IPS-15b (cell line): ENCODE results near the gene MFNG.

Experiments used
- H3K27me3 ChIP-seq: one replicate; pipeline ENCODE4 v1.6.1; 2013; ENCODE audit warnings: low read length; ENCODE audit not compliant: control insufficient read depth, insufficient read depth
- H3K36me3 ChIP-seq: one replicate; pipeline ENCODE4 v1.6.1; 2013; ENCODE audit warnings: low read length; ENCODE audit not compliant: control insufficient read depth, insufficient read depth
- H3K4me1 ChIP-seq: one replicate; pipeline ENCODE4 v1.6.1; 2013; ENCODE audit warnings: mild to moderate bottlenecking, low read length; ENCODE audit not compliant: control insufficient read depth, insufficient read depth
- H3K4me3 ChIP-seq: one replicate; pipeline ENCODE4 v1.5.1; 2013; ENCODE audit warnings: low read depth, low read length
- H3K9ac ChIP-seq: one replicate; pipeline ENCODE4 v1.6.1; 2013; ENCODE audit warnings: low read depth, mild to moderate bottlenecking, low read length
- H3K9me3 ChIP-seq: one replicate; pipeline ENCODE4 v1.6.1; 2013; ENCODE audit warnings: mild to moderate bottlenecking, low read length; ENCODE audit not compliant: control insufficient read depth, insufficient read depth

Gene MFNG

GRCh38 chr22:37509059-37509860 is 23.1 kb upstream of the MFNG start:
- H3K27me3 ChIP-seq = no peaks in the 10 kb centered on the region
- peaks cover 6% of the 10 kb centered on the region for H3K36me3 ChIP-seq
- H3K9ac ChIP-seq = no peak overlapping the region
- H3K4me3 ChIP-seq = no peak overlapping the region
- H3K4me1 ChIP-seq = no peaks in the 10 kb centered on the region
- no peaks in the 10 kb centered on the region for H3K9me3 ChIP-seq

- Histone ChIP-seq H3K4me3 (no peak overlapping the region), H3K27me3 (no peaks in the 10 kb centered on the region), H3K9ac (no peak overlapping the region), H3K36me3 (peaks cover 9% of the 10 kb centered on the region), H3K4me1 (no peaks in the 10 kb centered on the region), H3K9me3 (no peaks in the 10 kb centered on the region)
These were observed 22.3 kb upstream of the MFNG start for GRCh38 chr22:37508431-37508992.

- H3K9ac ChIP-seq = no peak overlapping the region
- no peak overlapping the region for H3K4me3 ChIP-seq
- no peaks in the 10 kb centered on the region for H3K9me3 ChIP-seq
- no peaks in the 10 kb centered on the region for H3K4me1 ChIP-seq
- no peaks in the 10 kb centered on the region for H3K27me3 ChIP-seq
- peaks cover 9% of the 10 kb centered on the region for H3K36me3 ChIP-seq
These were observed 21.5 kb upstream of the MFNG start for GRCh38 chr22:37507731-37508130.

- Histone ChIP-seq H3K4me3 (no peak overlapping the region), H3K36me3 (peaks cover 9% of the 10 kb centered on the region)
These were observed 19.8 kb upstream of the MFNG start for GRCh38 chr22:37505989-37506388.

GRCh38 chr22:37505565-37505964 is 19.4 kb upstream of the MFNG start:
- peaks cover 8% of the 10 kb centered on the region for H3K4me1 ChIP-seq
- no peaks in the 10 kb centered on the region for H3K27me3 ChIP-seq
- no peak overlapping the region for H3K9ac ChIP-seq
- H3K9me3 ChIP-seq = no peaks in the 10 kb centered on the region
- no peak overlapping the region for H3K4me3 ChIP-seq
- peaks cover 9% of the 10 kb centered on the region for H3K36me3 ChIP-seq

More at GRCh38 chr22:37505989-37506388, 19.8 kb upstream of the MFNG start:
- Histone ChIP-seq H3K27me3 (no peaks in the 10 kb centered on the region), H3K9ac (no peak overlapping the region), H3K9me3 (no peaks in the 10 kb centered on the region), H3K4me1 (peaks cover 8% of the 10 kb centered on the region)

- Histone ChIP-seq H3K9ac (no peak overlapping the region), H3K4me1 (peaks cover 8% of the 10 kb centered on the region), H3K36me3 (peaks cover 9% of the 10 kb centered on the region), H3K9me3 (no peaks in the 10 kb centered on the region), H3K27me3 (no peaks in the 10 kb centered on the region), H3K4me3 (no peak overlapping the region)
These were observed 18.8 kb upstream of the MFNG start for GRCh38 chr22:37504964-37505363.

GRCh38 chr22:37503850-37504249 is 17.7 kb upstream of the MFNG start:
- Histone ChIP-seq H3K4me3 (no peak overlapping the region), H3K9me3 (no peaks in the 10 kb centered on the region), H3K9ac (no peak overlapping the region), H3K4me1 (peaks cover 8% of the 10 kb centered on the region), H3K27me3 (no peaks in the 10 kb centered on the region), H3K36me3 (peaks cover 9% of the 10 kb centered on the region)

GRCh38 chr22:37503183-37503683 is 17.0 kb upstream of the MFNG start:
- no peak overlapping the region for H3K9ac ChIP-seq
- peaks cover 9% of the 10 kb centered on the region for H3K36me3 ChIP-seq
- H3K4me1 ChIP-seq = peaks cover 8% of the 10 kb centered on the region
- H3K9me3 ChIP-seq = no peaks in the 10 kb centered on the region
- no peak overlapping the region for H3K4me3 ChIP-seq
- no peaks in the 10 kb centered on the region for H3K27me3 ChIP-seq

GRCh38 chr22:37502342-37503182 is 16.4 kb upstream of the MFNG start:
- no peaks in the 10 kb centered on the region for H3K27me3 ChIP-seq
- H3K9me3 ChIP-seq = no peaks in the 10 kb centered on the region
- H3K4me3 ChIP-seq = no peak overlapping the region
- H3K4me1 ChIP-seq = peaks cover 8% of the 10 kb centered on the region
- H3K36me3 ChIP-seq = peaks cover 5% of the 10 kb centered on the region
- H3K9ac ChIP-seq = no peak overlapping the region

- H3K4me3 ChIP-seq = no peak overlapping the region
- H3K36me3 ChIP-seq = peaks cover 5% of the 10 kb centered on the region
- no peaks in the 10 kb centered on the region for H3K9me3 ChIP-seq
- H3K9ac ChIP-seq = no peak overlapping the region
- H3K27me3 ChIP-seq = no peaks in the 10 kb centered on the region
- H3K4me1 ChIP-seq = peaks cover 8% of the 10 kb centered on the region
These were observed 15.6 kb upstream of the MFNG start for GRCh38 chr22:37501610-37502341.
